Measurements from ENCODE around the gene PCSK9.

DNA sequence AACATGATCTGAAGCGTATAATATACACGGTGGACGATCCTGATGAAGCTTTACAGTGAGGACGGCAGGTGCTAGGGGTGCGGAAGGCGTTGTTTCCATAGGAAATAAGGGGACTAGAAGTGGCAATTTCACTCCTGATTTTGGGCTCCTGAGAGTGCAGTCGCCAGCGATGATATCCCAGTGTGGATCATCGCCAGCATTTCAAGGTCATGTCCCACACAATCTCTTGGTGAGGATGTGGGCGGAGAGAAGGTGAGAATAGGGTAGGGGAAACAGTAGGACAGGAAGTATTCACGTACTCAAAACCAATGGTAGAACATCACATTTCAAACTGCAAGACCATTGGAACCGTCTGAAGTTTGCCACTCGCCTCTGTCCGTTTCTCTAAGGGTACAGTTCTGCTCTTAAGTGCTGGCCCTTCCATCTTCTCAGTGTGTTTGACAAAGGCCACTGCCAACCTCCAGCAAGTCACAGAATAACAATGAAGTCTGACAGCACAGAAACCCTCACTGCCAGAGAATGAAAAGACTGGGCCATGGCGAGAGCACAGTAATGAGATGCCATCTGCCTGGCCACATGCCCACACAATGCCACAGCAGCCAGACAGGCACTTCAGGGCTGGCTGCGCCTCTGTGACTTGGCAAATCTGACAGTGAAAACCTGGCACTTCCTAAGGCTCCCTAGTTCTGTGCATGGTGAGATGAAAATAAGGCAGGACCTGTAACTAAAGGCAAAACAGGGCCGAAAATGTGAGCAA lies 27.9 kb downstream of the PCSK9 start:
- TF ChIP-seq, protein P1, sequence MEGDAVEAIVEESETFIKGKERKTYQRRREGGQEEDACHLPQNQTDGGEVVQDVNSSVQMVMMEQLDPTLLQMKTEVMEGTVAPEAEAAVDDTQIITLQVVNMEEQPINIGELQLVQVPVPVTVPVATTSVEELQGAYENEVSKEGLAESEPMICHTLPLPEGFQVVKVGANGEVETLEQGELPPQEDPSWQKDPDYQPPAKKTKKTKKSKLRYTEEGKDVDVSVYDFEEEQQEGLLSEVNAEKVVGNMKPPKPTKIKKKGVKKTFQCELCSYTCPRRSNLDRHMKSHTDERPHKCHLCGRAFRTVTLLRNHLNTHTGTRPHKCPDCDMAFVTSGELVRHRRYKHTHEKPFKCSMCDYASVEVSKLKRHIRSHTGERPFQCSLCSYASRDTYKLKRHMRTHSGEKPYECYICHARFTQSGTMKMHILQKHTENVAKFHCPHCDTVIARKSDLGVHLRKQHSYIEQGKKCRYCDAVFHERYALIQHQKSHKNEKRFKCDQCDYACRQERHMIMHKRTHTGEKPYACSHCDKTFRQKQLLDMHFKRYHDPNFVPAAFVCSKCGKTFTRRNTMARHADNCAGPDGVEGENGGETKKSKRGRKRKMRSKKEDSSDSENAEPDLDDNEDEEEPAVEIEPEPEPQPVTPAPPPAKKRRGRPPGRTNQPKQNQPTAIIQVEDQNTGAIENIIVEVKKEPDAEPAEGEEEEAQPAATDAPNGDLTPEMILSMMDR (IDR thresholded peaks at IDR 0.05) = no peak
- no peak for TF ChIP-seq ZFX (IDR thresholded peaks at IDR 0.05; ENCODE audit: borderline replicate concordance)

All from 22Rv1 (cell line).